Sigmoid colon (tissue), 7 donors: ENCODE data around the gene CHD3. TPM values are rescaled to one million over a fixed set of nuclear protein-coding genes. Genes with fewer than 3 reads are reported as not detected.

ENCODE experiments used
- DNase-seq: peaks from one replicate; pipeline ENCODE4 v3.0.0-alpha.2; 2019
- H3K27ac ChIP-seq, 4 donors: fragments of 200-600 bp; sonication (generic); one replicate each; pipeline ENCODE4 v1.5.1; 2016 to 2019; ENCODE audit warnings: mild to moderate bottlenecking in 1 of 4
- H3K27me3 ChIP-seq, 3 donors: fragments of 200-600 bp; sonication (generic); one replicate each; pipeline ENCODE4 v1.5.1; 2019; ENCODE audit warnings: mild to moderate bottlenecking in 1 of 3
- H3K36me3 ChIP-seq, 4 donors: fragments of 200-600 bp; sonication (generic); one replicate each; pipeline ENCODE4 v1.5.1; 2016 to 2019
- H3K4me1 ChIP-seq, 4 donors: fragments of 200-600 bp; sonication (generic); one replicate each; pipeline ENCODE4 v1.5.1; 2017 to 2019
- H3K4me3 ChIP-seq, 4 donors: fragments of 200-600 bp; sonication (generic); one replicate each; pipeline ENCODE4 v1.5.1; 2017 to 2019; ENCODE audit warnings: mild to moderate bottlenecking in 2 of 4, moderate library complexity in 1 of 4
- H3K9me3 ChIP-seq, 4 donors: fragments of 200-600 bp in 3 of 4; sonication (generic) in 3 of 4; one replicate each; pipeline versions ENCODE4 v1.5.1 to v1.6.1; 2013 to 2019
- EP300 ChIP-seq, 4 donors: sonication (generic); formaldehyde crosslinking; IDR thresholded peaks; one replicate each; pipeline ENCODE4 v1.6.1; 2017; ENCODE audit warnings: antibody characterized with exemption in 4 of 4
- POLR2A ChIP-seq, 2 donors: fragments of 450-650 bp; IDR thresholded peaks; one replicate each; pipeline ENCODE4 v1.6.1; 2016; ENCODE audit warnings: antibody characterized with exemption in 2 of 2, mild to moderate bottlenecking in 2 of 2, moderate library complexity in 2 of 2
- POLR2AphosphoS5 ChIP-seq, 4 donors: sonication (generic); formaldehyde crosslinking; IDR thresholded peaks; one replicate each; pipeline ENCODE4 v1.6.1; 2017; ENCODE audit warnings: antibody characterized with exemption in 4 of 4
- WGBS, 2 donors: extraction: QIAGEN DNeasy Blood & Tissue Kit; methylation state at CpG; one replicate each; pipeline ENCODE4 v1.1.7; 2013; 5-methylcytosine and 5-hydroxymethylcytosine counted together
- intact Hi-C: fragments of 100-400 bp; cut with DNase I; formaldehyde crosslinking; loops from one replicate; pipeline ENCODE4 v1.15.1; 2023
- polyA plus RNA-seq, 3 donors: library from polyadenylated mRNA; stranded (reverse); fragments of 200-250 nt; gene quantifications; one replicate each; pipeline ENCODE4 v1.2.3, GENCODE V29; 2013
- total RNA-seq, 4 donors: library from RNA; depleted of rRNA; stranded (reverse); fragments of >200 nt; gene quantifications; one replicate each; pipeline ENCODE4 v1.1.0, GENCODE V29; 2016
- TF ChIP-seq, protein P1 (sequence below), 4 experiments: fragments of 450-650 bp in 3 of 4; fragments of 200-600 bp in 1 of 4; IDR thresholded peaks; one replicate each; pipeline ENCODE4 v1.5.1; 2016 to 2019; ENCODE audit warnings: antibody characterized with exemption in 4 of 4, mild to moderate bottlenecking in 3 of 4, moderate library complexity in 2 of 4
- donor health status: healthy with polysubstance abuse.
- donor health status: Bipolar disorder and iron deficiency.
- donor health status: healthy.

The CHD3 gene
- total RNA-seq (100 to 1,000 TPM in 3 of 4 donors, 10 to 100 TPM in 1; 97.2 to 147 (median 117) TPM), polyA plus RNA-seq (10 to 100 TPM; 33.8 to 88.9 (median 47.4) TPM)

DNA sequence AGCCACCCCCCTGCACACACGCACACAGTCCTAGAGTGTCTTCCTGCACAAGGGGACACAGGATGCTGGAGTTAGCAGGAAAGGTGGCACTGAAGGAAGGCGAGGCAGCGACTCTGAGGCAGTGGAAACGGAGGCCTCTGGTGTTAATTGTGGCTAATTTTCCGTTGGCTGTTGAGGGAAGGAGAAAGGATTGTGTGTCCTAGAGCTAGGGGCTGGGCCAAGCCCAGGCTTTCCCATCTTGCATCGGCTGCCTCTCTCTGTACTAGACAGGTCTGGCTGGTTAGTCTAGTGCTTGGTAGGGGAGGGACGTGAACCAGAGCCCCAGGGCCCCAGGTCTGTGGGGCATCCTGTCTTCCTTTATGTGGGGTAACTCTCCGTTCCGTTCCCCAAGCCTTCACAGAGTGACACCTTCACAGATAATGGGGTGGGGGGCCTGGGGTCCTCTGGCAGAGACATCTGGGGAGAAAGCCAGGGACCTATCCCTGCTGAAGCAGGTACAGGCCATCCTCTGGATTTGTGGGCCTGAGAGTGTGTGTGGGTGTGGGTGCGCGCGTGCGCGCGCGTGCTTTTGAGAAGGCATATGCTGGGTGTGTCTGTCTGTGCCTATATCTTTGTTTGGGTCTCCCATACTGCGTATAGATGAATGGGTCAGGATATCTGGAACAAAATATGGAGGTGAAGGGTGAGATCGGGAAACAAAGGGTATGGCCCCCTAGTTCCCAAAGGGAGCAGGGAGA lies at the start of gene CHD3:
Gene CHD3, plus strand, starts transcription at position 606 of the 737 bp plus-strand sequence. CDS start 212 bp downstream, outside the sequence.
- Histone ChIP-seq H3K4me1 (peaks cover 0 to 62% (median 53%) of the 10 kb centered on the region in 4 donors), H3K27ac (peak within 1 kb of the TSS; percentile 93 to 98 (median 95)), H3K9me3 (no peaks in the 10 kb centered on the region), H3K36me3 (peaks cover 0 to 31% (median 18%) of the 10 kb centered on the region in 4 donors), H3K4me3 (peak within 1 kb of the TSS in 3 of 4 donors; percentile 89 to 94 (median 89)), H3K27me3 (no peaks in the 10 kb centered on the region)
- intact Hi-C loops = loop anchor here (2.0 kb wide), 2 partner anchors 32 to 44 kb away; partner anchors contain the start of genes CNTROB and NAA38
- no peak for DNase-seq
- TF ChIP-seq POLR2A (IDR thresholded peaks at IDR 0.05) (no peak), POLR2AphosphoS5 (IDR thresholded peaks at IDR 0.05) (no peak), EP300 (IDR thresholded peaks at IDR 0.05) (no peak)
- TF ChIP-seq, protein P1, sequence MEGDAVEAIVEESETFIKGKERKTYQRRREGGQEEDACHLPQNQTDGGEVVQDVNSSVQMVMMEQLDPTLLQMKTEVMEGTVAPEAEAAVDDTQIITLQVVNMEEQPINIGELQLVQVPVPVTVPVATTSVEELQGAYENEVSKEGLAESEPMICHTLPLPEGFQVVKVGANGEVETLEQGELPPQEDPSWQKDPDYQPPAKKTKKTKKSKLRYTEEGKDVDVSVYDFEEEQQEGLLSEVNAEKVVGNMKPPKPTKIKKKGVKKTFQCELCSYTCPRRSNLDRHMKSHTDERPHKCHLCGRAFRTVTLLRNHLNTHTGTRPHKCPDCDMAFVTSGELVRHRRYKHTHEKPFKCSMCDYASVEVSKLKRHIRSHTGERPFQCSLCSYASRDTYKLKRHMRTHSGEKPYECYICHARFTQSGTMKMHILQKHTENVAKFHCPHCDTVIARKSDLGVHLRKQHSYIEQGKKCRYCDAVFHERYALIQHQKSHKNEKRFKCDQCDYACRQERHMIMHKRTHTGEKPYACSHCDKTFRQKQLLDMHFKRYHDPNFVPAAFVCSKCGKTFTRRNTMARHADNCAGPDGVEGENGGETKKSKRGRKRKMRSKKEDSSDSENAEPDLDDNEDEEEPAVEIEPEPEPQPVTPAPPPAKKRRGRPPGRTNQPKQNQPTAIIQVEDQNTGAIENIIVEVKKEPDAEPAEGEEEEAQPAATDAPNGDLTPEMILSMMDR (IDR thresholded peaks at IDR 0.05) = no peak
- 8 to 32% methylated on average over 18 of the region's 18 CpGs for WGBS, 2 donors

DNA sequence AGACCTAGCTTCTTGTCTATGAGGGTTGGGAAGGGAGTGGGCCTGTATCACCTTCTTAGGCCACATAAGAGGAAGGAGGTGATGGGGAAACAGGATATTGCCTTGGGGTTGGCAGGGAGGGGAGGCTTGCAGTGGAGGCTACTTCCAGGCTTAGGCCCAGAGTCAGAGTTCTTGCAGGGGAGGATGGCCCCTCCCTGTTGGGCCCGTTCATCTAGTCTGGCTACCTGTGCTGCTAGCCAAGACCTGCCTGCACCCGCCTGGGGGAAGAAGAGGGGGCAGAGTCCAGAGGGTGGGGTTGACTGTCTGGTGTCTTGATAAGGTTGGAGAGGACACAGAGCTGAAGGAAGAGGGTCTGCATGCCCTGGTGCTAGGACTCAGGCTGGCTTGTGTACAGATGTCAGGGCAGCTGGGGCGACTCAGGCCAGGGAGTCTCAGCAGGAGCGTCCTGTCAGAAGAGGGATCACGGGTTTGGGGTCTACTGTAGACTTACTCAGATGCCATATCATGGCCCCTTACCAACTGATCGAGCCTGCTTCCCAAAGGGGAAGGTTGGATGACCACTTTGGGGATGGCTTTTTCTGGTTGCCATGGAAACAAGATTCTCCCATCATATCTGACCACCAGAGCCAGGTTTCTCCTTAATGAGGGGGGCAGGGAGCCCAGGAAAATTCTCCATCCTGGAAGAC lies 49.3 kb upstream of the CHD3 start:
- H3K4me1 ChIP-seq = peaks cover 0 to 81% (median 58%) of the 10 kb centered on the region in 4 donors
- TF ChIP-seq POLR2AphosphoS5 (IDR thresholded peaks at IDR 0.05) (no peak), POLR2A (IDR thresholded peaks at IDR 0.05) (no peak), EP300 (IDR thresholded peaks at IDR 0.05) (no peak)
- TF ChIP-seq, protein P1 (IDR thresholded peaks at IDR 0.05) = no peak
- WGBS, 2 donors = 17 to 54% methylated on average over 6 of the region's 6 CpGs
- no peaks in the 10 kb centered on the region for H3K9me3 ChIP-seq
- H3K36me3 ChIP-seq = peaks cover 0 to 6% (median 3%) of the 10 kb centered on the region in 4 donors
- peak overlapping the region; percentile 53 to 100 (median 97) for H3K27ac ChIP-seq
- DNase-seq = peak; percentile 61
- no peak overlapping the region for H3K4me3 ChIP-seq
- no peaks in the 10 kb centered on the region for H3K27me3 ChIP-seq
- intact Hi-C loops = loop anchor here (10.0 kb wide), 1 partner anchor 355 kb away; the partner anchor contains the start of genes POLR2A and SLC35G6

DNA sequence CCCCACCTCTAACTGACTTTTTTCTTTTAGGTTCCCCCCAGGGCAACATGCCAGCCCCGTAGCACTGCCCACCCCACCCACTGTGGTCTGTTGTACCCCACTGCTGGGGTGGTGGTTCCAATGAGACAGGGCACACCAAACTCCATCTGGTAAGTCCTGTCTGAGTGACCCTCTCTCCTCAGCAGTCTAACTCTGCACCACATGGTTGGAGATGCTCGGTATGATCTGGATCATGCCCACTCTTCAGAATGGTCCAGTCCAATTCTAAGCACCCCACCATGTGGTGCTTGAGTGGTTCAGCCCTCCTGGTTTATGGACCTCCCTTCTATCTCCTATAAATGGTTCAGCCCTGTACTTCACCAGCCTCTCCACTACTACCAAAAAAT lies 48.7 kb upstream of the CHD3 start:
- intact Hi-C loops = loop anchor here (5.0 to 10.0 kb wide), 3 partner anchors 317 to 598 kb away; partner anchors contain the start of genes GABARAP, POLR2A and SLC35G6
- peaks cover 0 to 6% (median 3%) of the 10 kb centered on the region in 4 donors for H3K36me3 ChIP-seq
- H3K27ac ChIP-seq = peak overlapping the region in 3 of 4 donors; percentile 96 to 100 (median 98)
- H3K4me1 ChIP-seq = peaks cover 0 to 84% (median 59%) of the 10 kb centered on the region in 4 donors
- WGBS, 2 donors = 31 to 63% methylated on average over 2 of the region's 2 CpGs
- no peak overlapping the region for H3K4me3 ChIP-seq
- peak; percentile 63 for DNase-seq
- H3K9me3 ChIP-seq = no peaks in the 10 kb centered on the region
- no peaks in the 10 kb centered on the region for H3K27me3 ChIP-seq
- TF ChIP-seq EP300 (IDR thresholded peaks at IDR 0.05) = no peak
- no peak for TF ChIP-seq POLR2AphosphoS5 (IDR thresholded peaks at IDR 0.05)
- TF ChIP-seq, protein P1 (IDR thresholded peaks at IDR 0.05) = no peak
- no peak for TF ChIP-seq POLR2A (IDR thresholded peaks at IDR 0.05)

DNA sequence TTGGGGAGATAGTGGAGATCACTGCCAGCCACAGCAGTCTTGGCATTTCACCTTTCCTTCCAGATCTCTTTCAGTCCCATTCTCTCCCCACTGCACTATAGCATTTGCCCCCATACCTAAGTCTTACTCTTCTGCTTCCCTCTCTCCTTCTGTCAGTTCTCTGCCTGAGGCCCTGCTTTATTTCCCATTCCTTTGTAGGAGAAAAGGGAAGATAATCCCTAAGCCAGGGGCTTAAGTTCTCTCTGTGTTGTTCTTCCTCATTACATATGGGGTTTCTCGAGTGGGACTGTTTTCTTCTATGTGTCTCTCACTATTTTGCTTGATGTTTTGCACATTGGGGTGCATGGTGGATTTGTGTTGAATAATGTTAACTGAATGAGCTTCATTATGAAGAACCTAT lies 48.1 kb upstream of the CHD3 start:
- peaks cover 0 to 90% (median 64%) of the 10 kb centered on the region in 4 donors for H3K4me1 ChIP-seq
- H3K9me3 ChIP-seq = no peaks in the 10 kb centered on the region
- no peak for TF ChIP-seq POLR2A (IDR thresholded peaks at IDR 0.05)
- TF ChIP-seq POLR2AphosphoS5 (IDR thresholded peaks at IDR 0.05) = no peak
- TF ChIP-seq EP300 (IDR thresholded peaks at IDR 0.05) = no peak
- TF ChIP-seq, protein P1 (IDR thresholded peaks at IDR 0.05) = no peak
- peaks cover 0 to 8% (median 4%) of the 10 kb centered on the region in 4 donors for H3K36me3 ChIP-seq
- peak overlapping the region in 3 of 4 donors; percentile 96 to 100 (median 98) for H3K27ac ChIP-seq
- intact Hi-C loops = loop anchor here (5.0 kb wide), 2 partner anchors 317 to 598 kb away; partner anchors contain the start of gene GABARAP
- H3K4me3 ChIP-seq = no peak overlapping the region
- 35 to 52% methylated on average over 1 of the region's 1 CpG for WGBS, 2 donors
- no peak for DNase-seq
- no peaks in the 10 kb centered on the region for H3K27me3 ChIP-seq
